HG03378 (cell line): Measurements from ENCODE around the gene ASF1B.
"Not testable (repeated sequence)": the region's sequence is repeated elsewhere in the genome, so short reads cannot be mapped to it uniquely, and the experiment has no call there.

Source experiments
- ATAC-seq: cut with Tn5 transposase; IDR thresholded peaks from one replicate; pipeline ENCODE4 v1.9.1; 2021; ENCODE audit warnings: mild to moderate bottlenecking, moderate library complexity; ENCODE audit not compliant: unreplicated experiment

The ASF1B gene

DNA sequence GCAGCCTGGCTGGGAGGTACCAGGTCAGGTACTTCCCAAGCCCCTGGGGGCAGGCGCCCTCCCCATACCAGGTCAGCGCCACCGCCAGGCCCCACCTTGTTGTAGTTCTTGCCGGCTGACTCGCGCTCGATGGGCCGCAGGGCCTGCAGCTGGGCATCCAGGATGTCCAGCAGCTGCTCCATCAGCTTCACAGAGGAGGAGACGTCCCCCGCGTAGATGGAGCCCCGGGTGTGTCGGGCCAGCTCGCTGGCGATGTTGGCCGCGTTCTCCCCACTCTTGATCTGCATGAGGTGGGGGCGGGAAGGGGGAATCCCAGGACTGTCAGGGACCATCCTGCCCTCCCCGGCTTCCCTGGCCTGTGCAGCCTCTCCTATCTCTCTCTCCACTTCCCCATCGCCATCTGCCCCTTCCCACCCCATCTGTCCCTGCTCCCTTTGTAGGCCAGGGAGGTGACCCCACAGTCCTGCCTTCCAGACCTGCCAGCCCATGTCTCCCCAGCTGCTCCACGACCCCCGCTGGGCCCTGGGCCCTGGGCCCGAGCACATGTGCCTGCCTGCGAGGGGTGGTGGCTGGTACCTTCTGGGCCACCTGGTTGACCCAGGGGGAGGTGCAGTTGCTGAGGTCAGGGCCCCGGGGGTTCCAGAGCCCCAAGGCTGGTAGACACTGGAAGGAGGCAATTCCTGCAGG, 23.8 kb upstream of the ASF1B start:
- no peak for ATAC-seq

DNA sequence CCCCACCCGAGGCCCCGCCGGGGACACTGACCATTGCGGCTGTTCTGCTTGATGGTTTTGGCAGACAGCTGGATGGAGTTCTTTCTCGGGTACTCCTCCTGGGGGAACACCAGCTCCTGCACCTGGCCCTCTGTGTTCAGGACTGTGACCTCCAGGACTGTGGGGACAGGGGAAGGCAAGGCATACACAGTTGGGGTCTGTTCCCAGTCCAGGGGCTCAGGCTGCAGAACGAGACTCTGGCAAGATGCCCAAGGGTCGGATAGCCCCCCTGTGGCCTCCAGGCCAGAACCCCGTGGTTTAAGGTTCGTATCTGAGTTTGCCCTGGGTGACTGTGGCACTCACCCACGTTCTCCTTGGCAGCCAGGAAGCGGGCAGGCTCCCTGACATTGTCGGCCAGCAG, 22.7 kb upstream of the ASF1B start:
- ATAC-seq, result no peak

DNA sequence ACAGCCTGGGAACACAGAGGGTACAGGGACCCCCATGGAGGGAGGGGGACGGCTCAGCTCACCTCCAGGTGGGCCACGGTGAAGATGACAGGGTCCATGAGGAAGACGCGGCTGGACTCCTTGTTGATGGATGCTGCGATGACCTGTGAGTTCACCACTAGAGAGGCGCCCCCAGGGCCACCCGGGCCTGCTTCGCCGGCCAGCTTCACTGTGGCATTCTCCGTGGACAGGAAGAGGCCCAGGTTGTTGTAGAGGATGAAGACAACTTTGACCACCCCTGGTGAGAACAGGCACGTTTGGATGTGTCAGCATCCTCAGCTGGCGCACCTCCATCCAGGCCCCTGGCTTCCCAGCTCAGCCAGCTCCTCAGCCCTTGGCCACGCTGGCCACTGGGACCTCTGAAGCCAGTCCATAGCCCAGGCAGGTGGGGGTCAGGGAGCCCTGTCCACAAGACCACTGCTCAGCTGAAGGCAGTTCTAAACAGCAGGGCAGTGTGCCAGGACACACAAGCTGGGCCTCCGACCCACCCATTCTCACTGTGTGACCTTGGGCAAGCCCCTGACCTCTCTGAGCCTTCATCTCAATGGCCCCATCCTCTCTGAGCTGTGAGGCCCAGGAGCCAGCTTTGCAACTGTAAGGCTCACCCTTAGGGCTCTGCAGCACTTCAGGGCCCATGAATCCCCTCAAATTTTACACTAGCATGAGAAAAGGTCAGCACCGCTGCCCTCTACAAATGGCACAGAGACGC, 22.1 kb upstream of the ASF1B start:
- no peak for ATAC-seq

DNA sequence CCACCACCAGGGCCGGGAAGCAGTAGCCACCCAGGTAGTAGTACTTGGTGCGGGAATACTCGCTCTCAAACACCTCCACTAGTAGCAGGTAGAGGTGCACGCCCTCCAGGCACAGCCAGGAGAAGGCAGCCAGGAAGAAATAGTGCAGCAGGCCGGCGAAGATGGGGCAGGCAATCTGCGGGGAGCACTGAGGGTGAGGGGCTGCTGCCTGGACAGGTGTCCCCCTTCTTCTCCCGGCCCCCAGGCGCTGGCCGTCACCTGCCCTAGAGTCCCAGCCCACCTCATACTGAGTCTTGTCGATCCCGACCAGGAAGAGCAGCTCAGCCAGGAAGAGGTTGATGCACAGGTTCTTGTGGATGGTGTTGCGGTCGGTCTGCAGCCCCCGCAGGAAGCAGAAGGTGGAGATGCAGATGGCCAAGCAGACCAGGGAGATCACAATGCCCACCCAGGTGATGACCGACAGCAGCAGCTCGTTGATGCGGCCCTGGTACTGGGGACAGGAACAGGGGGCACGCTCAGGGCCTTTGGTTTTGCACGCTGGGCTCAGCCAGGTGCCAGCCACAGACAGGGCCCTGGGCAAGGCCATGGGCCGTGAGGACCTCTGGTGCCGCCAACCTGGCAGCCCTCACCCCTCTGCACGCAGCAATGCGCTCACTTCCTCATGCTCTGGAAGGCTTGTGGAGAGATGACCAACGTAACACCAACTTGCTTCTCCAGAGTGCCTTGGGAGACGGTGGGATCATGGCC, 20.8 kb upstream of the ASF1B start:
- no peak for ATAC-seq

DNA sequence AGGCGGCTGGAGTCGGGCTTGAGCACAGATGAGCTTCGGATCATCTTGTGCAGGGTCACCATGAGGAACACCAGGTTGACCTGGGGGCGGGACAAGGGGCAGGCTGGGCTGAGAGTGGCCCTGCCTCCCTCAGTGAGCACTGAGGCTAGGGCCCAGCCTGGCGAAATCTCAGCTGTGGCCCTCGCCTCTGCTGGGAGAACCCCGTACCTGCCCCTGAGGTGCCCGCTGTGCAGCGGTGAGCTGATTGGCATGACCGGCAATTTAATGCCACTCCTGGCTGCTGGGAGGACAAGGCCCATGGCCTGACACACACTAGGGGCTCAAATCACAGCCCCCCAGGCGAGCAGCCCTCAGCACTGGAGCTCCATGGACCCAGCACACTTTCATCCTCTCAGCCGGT, 19.7 kb upstream of the ASF1B start:
- no peak for ATAC-seq

DNA sequence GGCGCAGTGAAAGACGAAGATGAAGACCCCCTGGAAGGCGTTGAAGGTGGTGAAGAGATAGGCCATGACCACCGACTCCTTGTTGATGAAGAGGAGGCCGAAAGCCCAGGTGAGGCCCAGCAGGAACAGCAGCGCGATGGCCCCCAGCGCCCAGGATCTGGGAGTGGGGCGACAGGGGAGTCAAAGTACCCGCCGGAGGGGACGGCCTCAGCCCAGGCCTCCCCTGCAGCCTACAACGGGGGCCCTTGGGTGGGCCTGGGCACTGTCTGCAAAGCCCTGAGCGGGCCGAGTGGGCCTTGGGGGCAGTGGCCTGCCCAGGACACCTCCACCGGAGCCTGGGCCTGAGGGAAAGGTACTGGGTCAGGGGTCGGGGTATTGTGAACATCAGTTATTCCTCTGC, 19.0 kb upstream of the ASF1B start:
- no peak for ATAC-seq

DNA sequence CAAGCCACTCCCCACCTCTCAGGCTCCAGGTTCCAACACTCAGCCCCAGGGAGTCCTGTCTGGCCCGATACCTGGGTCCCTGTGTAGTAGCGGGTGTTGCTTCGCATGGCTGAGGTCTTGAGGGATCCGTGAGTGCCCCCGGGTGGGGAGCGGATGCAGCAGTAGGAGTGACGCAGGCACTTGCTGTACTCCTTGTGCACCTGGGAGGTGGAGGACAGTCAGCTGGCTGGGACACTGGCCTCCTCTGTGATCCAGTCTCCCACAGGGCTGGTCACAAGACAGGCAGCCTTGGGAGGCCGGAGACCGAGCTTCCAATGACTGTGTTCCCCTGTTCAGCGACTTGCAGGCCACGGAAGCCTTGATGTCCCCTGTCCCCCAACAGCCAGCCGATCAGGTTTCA, 16.3 kb upstream of the ASF1B start:
- ATAC-seq, result no peak

DNA sequence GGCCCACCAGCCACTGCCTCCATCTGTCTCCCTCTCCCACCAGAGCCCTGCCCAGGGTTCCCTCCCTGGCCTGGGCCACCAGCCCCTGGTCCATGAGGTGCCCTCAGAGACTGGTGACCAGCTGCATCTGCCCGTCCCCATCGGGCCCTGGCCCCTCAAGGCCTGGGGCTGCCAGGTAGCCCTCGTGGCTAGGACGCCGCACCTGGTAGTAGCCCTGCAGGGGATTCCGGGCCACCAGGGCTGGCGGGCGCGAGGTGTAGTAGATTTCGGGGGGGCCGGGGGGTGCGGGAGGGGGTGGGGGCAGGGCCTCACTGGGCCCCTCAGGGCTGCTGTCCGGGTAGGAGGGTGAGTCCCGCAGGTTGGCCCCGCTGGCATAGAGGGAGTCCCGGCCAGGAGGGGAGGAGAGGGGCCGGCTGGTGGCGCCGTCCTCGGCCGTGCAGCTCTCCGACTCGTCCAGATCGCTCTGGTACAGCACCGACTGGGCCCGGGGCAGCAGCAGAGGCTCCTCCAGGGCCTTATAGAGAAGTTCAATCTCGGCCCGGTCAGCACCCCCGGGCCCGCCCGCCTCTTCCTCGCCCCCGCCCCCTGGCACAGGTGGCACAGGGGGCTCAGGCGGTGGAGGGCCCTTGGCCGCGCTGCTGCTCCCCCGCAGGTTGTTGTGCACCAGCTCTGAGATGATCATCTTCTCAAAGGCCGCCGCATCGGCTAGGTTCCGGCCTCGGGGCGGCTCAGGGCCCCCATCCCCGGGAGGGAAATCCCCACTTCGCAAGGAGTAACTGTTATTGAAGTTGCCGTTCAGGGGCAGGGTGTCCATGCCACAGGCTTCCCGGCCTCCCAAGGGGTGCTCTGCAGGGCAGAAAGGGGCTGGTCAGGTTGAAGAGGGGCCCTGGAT, 14.6 kb upstream of the ASF1B start:
- no peak for ATAC-seq

DNA sequence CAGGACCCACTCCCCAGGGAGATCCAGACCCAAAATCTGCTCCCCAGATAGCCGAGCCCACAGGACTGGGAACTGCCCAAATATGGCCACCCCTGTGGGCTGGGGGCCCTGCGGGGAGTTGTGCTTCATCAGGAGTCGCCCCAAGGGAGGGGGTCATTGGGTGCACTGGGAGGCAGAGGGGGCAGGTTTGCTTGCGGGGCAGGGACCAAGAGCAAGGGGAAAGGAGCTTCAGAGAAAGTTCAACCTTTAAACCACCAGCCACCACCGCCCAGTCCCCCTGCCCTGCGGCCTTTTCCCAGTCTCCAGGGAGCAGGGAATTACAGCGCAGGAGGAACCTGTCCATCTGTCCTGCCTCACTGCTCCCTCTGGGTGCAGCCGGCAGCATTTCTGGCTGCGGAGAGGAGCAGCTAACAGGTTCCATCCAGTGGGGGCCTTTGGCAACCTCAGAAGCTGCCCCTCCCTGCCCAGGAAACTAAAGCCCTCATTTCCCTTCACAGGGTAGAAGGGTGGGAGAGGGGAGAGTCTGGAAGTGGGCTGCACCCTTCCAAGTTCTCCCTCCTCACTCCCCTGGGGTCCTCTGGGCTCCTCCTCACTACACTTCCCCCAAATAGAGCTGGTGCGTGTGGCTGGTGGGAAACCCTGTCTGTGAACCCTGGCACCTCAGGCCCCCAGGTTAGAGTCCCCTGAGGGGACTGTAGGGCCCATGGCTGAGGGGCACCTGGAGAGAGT, 13.8 kb upstream of the ASF1B start:
- no peak for ATAC-seq

DNA sequence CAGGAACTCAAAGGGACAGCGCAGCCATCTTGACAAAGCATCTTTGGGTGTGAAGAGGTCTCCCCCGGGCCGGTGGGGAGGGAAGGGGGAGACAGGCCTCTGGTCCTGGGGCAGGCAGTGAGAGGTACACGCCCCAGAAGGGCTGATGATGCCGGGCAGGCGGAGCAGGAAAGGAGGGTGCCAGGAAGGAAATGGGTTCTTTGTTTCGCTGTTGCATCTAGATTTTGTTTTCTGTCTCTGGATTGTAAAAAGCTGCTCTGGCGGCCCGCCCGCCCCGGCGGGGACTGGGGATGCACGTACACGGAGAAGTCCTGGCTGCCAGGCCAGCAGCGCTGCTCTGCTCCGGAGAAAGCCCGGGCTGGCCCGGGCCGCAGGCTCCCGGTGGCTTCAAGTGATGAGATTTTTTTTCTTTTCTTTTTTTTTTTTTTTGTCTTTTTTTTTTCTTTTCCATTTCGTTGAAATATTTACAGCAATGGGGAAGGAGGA, 13.2 kb upstream of the ASF1B start:
- no peak for ATAC-seq

DNA sequence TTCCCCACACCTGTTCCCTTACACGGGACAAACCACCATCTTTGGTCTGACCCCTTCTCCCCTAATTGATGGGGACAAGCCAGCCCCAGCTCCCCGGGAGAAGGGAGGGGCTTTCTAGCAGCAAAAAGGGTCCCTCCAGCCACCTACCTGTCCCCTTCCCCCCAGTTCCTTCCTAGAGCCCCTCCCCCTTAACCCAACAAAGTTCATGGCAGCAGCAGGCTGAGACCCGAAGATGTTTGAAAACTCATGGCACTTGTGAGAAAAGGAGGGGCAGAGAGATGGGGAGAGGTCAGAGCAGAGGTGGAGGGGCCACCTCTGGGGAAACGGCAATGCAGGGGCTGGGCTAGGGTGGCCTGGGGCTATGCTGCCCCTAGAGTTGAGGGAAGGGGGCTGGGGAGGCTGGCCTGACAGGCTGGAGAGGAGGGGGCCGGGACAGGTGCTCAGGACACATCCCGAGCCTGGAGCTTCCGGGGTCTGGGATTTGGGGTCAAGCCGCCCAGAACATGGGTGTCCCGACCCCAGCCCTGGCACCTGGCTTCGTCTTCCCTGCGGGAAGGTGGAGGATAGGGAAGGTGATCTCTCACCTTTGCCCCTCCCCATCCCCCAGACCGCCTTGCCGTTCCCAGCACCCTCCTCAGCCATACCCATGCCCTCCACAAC, 12.5 kb upstream of the ASF1B start:
- no peak for ATAC-seq

DNA sequence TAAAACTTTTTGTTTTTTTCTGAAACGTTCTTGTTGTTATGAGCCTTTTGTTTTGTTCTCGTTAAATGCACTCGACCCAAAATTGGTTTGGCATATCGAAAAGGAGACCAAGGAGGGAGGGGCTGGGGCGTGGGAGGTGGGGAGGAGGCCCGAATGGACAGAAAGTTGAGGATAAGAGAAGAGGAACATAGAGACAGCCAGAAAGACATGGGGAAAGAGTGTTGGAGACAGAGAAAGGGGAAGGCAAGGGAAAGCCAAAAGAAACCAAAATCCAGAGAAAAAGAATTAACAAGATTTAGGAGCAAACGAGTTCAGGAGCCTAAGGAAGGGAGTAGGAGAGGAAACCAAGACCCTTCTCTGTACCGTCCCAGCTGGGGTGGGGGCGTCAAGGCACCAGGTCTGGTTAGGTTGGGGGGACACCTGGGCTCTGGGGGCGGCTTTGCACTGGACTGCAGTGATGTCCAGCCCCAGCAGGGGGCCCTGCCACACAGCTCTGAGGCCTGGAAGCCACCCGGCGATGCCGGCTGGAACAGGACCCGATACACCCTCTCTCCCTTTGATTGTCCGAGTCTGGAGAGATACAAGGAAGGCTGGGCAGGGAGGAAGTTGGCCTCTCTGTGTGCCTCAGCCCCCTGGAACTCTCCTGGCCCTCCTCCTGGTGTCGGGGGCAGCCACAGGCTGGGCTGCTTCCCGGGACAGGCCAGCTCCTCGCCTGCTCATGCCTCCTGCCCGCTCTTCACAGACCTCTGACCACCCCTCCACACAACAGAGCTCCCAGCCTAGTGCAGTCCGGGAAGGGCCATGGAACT, 11.6 kb upstream of the ASF1B start:
- no peak for ATAC-seq

DNA sequence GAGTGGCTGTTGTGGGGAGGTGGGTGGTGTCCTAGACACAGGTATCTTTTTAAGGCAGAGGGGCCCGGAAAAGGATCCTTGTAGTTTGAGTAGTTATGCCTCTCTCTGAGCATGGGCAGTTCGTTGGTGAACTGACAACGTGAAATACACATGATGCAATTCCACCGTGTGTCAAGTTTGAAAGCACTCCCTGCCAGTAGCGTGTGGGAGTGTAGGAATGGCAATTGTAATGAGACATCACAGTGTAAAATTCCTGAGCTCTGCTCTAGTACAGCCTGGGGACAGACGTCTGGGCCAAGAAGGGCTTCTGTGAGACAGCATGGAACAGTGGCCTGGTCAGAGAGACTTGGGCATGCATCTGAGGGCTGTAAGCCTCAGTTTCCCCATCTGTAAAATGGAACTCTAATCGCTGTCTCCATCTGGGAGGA, 10.4 kb upstream of the ASF1B start:
- no peak for ATAC-seq

DNA sequence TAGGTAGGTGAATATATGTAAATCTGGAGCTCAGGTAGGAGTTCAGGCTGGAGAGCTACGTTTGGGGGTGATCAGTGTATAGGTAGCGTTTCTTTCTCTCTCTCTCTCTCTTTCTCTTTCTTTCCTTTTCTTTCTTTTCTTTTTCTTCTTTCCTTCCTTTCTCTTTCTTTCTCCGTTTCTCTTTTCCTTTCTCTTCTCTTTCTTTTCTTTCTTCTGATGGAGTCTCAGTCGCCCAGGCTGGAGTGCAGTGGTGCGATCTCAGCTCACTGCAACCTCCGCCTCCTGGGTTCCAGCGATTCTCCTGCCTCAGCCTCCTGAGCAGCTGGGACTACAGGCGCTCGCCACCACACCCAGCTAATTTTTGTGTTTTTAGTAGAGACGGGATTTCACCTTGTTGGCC, 9.8 kb upstream of the ASF1B start:
- not testable (repeated sequence) for ATAC-seq

DNA sequence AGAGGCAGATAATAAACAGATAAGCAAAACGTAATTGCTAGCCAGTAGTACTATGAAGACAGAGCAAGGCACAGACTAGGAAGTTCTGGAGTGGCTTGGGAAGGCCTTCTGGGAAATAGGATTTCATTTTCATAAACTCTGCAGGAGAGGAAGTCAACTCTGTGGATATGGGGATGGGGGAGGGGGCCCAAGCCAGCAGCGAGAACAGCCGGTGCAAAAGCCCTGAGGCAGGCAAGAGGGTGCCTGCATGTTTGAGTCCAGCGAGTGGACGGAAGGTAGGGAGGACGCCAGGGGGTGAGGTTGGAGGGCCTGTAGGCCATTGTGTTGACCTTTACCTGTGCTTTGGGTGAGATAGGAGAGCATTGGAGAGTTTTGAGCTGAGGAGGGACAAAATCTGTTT, 9.0 kb upstream of the ASF1B start:
- no peak for ATAC-seq

DNA sequence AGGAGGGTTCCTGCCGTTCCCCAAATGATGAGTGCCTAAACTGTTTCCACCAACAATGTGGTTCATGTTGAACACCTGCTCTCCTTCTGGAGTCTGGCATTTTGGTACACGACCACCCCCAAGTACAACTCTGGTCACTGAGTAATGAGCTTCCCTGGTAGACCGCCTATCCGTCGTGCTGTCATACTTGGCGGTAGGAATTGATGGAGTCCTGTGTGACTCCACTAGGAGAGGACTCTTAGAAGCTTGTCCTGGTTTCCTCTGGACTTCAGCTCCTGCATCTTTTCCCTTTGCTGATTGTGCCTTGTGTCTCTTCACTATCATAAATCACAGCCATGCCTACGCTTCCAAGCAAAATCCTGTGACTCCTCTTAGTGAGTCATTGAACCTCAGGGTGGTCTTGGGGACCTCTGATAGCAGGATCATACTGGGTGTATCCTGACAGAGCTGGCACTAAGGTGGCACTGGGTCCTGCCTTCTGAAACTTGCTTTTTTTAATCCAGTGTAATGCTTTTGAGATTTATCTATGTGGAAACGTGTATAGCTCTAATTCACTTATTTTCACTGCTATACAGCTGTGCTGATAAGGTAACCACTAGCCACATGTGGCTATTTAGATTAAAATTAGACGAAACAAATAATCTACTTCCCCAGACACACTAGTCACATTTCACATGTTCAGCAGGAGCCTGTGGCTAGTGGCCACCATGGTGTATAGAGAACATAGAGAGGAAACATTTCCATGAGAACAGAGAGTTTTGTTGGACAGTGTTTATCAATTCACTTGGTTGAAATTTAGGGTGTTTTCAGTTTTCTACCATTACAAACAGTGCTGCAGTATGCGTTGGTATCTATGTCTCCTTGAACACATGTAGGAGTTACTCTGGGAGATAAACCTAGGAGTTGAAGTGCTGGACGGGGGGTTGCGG, 6.1 kb upstream of the ASF1B start:
- no peak for ATAC-seq

DNA sequence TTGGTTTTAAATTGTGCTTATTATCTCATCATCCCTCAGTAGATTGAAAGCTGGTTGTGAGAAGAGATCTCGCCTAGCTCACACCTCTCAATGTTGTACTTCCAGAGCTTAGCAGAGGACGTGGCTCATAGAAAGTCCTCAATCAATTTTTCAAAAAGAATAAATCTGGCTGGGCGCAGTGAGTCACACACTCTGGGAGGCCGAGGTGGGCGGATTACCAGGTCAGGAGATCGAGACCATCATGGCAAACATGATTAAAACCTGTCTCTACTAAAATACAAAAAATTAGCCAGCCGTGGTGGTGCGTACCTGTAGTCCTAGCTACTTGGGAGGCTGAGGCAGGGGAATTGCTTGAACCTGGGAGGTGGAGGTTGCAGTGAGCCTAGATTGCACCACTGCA, 4.7 kb upstream of the ASF1B start:
- ATAC-seq, result no peak

DNA sequence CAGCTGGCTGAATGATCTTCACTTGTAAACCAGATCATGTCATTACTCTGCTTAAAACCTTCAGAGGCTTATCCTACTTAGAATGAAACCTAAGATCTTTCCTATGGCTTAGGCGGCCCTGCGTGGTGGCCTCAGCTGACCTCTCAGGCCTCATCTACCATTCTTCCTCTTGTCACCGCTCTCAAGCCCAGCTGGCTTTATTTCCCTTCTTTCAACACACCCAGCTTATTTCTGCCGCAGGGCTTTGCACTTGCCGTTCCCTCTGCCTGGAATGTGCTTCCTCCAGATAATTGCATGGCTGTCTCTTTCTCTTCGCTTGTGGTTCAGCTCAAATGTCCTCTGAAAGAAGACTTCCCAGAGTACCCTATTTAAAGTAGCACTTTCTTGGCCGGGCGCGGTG, 3.6 kb upstream of the ASF1B start:
- no peak for ATAC-seq
